Stimulated activated CD4-positive, alpha-beta T cell treated with anti-CD3 and anti-CD28 coated beads, Interleukin-1b, Interleukin-23, amount 100 ng/mL, for 4 hours (primary cell): ENCODE data around the gene SF3B4.
"Not testable (repeated sequence)": the region's sequence is repeated elsewhere in the genome, so short reads cannot be mapped to it uniquely, and the experiment has no call there.

Source experiments
- DNase-seq, 2 donors: peaks; one replicate each; pipeline ENCODE4 v3.0.0-alpha.2; 2020; ENCODE audit warnings: low read depth in 2 of 2

The SF3B4 gene

DNA sequence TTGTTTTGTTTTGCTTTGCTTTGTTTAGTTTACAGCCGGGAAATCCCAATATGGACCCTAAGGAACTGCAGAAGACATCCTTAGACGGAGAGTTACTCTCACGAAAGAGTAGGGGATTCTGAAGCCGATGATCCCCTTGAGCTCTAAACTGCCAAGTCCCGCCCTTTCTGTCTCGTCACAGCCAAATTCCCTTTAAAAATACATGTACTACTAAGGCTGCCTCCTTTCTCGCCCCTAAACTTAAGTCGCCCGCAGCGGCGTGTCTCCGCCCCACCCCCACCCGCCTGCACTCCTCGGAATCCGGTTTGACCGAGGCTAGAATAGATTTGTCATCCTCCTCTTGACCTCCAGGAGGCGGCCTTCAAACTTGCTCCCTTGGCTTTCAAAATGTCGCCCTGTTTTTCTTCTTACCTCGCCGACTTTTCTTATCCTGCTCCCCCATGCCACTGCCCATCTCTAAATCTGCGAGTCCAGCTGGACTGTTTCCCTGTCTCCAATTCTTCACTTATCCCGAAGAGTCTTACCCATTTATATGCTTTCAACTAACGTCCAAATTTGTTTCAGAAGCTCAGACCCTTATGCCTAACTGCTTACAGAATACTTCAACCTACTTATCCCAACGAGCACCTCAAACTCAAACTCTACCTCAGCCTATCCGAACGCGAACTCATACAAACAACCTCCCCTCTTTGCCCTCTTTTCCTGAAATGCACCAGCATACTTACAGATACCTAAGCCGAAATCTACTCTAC, 39.2 kb downstream of the SF3B4 start:
- peak; percentile 49 to 61 for DNase-seq

DNA sequence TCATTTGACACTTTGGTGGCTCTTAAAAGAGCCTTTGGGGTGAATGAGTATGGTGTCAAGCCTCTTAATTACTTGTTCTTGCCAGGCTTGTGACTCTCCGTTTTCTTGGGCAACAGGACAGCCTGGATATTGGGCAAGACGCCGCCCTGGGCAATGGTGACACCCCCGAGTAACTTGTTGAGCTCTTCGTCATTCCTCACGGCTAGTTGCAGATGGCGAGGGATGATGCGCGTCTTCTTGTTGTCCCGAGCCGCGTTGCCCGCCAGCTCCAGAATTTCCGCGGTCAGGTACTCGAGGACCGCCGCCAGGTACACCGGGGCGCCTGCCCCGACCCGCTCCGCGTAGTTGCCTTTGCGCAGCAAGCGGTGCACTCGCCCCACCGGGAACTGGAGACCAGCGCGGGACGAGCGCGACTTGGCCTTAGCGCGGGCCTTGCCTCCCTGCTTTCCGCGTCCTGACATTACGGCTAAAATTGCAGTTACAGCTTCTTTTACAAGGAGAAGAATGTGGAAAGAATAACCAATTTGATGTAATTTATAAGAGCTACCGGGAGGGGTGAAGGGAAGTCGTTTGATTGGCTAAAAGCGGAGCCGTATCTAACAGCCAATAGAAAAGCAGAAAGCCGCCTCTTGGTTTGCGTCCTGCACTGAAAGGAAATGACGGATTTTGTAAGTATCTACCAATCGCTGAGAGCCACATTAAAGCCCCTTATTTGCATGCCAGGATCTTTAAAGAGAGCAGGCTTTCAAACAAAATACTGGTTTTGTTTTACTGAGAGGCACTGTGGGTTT, 40.0 kb downstream of the SF3B4 start:
- DNase-seq: peak; percentile 34 to 58

DNA sequence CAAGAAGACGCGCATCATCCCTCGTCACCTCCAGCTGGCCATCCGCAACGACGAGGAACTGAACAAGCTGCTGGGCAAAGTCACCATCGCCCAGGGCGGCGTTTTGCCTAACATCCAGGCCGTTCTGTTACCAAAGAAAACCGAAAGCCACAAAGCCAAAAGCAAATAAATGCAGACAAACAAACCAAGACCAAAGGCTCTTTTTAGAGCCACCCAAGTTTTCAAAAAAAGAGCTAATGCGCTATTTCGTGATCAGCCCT, 40.5 kb downstream of the SF3B4 start:
- DNase-seq: not testable (repeated sequence)

DNA sequence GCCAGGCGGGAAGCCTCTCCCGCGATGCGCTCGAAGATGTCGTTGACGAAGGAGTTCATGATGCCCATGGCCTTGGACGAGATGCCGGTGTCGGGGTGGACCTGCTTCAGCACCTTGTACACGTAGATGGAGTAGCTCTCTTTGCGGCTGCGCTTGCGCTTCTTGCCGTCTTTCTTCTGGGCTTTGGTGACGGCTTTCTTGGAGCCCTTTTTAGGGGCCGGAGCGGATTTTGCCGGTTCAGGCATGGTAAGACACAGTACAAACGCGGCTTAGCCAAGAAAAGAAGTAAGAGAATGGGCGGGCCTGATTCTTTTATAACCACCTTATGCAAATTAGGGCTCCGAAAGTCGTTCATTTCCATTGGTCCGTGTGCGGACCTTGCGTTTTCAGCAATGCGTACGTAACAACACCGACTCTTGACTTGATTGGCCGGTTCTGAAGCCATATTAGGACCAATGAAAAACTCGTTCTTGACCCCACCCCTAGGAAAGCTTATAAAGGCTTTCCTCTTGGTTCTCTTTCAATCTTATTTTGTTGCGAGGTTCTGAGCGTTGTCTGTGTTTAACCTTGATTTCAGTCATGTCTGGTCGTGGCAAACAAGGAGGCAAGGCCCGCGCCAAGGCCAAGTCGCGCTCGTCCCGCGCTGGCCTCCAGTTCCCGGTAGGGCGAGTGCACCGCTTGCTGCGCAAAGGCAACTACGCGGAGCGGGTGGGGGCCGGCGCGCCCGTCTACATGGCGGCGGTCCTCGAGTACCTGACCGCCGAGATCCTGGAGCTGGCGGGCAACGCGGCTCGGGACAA, 41.0 kb downstream of the SF3B4 start:
- peak; percentile 51 to 77 for DNase-seq

DNA sequence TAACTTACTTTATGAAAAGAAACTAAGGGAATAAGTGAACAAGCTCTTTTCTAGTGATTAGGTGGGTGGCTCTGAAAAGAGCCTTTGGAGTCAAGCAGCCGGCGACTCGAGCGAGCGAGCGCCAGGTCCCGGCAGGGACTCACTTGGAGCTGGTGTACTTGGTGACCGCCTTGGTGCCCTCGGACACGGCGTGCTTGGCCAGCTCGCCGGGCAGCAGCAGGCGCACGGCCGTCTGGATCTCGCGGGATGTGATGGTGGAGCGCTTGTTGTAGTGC, 41.5 kb downstream of the SF3B4 start:
- not testable (repeated sequence) for DNase-seq

DNA sequence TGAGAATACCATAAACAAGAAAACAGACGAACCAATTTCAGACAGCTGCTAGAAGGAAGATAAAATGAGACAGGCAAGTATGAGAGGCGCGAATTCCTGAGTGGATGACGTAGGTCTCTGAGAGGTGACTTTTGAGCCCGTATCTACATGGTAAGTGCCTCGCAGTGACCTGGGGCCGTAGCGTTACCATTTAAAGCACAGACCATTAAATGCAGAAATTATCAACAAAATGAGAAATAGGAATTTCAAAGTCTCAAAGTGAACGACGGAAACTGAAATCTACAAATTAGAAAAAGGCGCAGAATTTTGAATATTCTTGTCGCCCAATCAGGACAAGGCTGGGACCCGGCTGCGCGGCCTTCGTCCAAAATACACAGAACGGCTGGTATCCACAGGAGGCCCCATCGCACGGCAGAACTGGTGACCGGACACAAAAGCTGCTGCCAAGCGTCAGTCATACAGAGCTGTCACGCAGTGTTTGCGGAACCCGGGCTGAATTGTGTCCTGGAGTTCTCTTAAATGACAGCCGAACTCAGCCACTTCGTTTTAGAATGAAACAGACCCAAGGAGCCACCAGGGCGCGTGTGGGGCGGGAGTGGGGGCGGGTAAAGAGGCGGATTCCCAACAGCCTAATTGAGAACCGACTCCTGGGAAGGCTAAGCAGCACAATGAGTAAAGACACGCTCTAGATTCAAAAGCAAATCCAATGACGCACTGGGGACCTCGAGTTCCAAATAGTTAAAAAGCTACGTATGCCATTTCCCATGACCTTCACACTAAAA, 42.1 kb downstream of the SF3B4 start:
- DNase-seq: peak; percentile 41 to 48

DNA sequence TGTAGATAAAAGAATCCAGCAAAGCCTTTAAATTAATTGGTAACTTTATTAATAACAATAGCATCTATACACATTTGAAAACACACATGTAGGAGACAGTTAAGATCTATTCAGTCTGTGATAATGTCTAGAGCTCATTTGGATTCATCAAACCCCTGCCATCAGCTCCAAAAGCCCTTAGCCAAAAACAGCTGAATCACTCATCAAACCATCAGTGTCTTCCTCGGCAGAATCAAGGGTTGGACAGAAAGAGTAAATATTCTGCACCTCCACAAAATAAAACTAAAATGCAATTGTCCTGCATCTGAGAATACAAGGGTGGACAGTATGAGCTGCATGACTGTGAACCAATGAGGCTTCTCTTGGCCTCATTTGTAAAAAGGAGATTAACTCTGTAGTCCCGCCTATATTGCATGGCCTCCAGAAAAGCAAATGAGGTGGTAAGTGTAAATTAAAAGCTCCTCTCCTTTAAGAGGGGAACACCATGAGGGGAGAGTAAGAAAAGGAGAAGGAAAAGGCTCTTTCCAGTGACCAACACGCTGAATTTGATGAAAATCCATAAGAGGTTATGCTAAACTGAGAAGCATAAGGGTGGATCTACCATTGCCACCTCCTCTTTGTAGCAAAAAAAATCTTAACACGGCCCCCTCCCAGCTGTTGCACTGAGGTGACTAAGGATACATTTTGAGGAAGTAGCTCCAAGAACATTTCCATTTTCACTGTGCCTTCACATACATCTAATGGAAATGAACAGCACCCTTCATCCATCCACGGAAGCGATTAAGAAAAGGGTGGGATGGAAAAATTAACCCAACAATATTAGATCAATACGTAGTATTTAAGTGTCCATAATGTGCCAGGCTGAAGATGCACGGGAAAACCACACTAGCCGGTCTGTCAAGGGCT, 42.9 kb downstream of the SF3B4 start:
- DNase-seq: no peak

DNA sequence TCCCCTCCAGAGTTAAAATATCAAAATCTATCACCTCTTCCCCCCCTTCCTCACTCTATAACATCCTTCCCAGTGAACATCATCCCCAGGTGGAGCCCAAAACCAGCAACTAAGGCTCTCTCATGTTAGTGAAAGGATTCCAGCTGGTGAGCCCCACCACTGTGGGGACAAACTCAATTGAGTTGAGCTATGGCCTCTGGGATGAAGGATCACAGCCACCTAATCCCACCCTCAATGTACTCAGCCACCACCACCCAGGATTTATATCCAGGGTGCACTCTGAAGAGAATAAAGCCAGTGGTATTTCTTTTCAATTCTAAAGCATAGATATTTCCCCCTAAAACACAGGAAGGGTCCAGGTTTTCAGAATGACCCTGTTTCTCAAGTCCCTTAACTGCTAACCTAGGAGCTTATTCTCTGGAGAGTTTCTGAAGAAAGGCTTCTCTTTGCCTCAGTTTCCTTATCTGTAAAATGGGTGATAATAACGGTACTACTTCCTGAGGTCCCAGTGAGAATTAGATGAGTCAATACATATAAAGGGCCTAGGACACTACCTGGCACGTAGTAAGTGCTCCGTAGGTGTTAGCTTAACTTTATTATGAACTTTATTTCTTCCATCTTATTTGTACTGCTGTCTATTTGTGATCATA, 43.9 kb downstream of the SF3B4 start:
- no peak for DNase-seq

DNA sequence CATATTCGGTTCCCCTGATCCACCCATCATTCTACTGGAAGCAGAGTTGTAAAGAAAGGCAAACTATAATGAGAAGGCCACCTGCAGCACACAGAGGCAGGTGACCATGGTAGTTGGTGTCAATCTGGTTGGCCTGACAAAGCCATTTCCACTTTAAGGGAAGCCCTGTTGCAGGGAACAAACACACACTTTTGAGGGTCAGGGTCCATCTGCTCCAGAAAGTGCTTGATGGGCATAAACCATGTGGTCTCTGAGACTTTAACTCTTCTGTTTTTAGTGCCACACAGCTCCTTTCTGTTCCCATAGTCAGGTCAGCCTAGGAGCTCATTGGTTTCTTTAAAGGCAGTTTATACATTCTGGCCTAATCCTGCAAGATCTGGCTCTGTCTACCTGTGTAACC, 45.7 kb downstream of the SF3B4 start:
- DNase-seq: no peak

DNA sequence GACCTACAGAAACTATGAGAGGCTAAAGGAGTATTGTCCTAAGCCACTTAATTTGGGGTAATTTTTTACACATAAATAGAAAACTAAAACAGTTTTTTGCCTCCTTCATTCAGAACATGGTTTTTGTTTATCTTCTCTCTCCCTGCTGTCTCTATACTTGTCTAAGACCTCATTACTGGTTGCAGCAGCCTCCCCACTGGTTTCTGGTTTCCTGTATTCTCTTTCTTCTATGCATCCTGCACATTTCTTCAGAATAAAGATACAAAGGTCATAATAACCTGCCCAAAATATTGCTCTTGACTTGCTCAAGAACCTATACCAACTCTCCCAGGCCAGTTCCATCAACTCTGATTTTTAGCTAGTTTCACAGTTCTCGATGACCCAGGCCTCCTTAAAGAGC, 48.0 kb downstream of the SF3B4 start:
- no peak for DNase-seq

DNA sequence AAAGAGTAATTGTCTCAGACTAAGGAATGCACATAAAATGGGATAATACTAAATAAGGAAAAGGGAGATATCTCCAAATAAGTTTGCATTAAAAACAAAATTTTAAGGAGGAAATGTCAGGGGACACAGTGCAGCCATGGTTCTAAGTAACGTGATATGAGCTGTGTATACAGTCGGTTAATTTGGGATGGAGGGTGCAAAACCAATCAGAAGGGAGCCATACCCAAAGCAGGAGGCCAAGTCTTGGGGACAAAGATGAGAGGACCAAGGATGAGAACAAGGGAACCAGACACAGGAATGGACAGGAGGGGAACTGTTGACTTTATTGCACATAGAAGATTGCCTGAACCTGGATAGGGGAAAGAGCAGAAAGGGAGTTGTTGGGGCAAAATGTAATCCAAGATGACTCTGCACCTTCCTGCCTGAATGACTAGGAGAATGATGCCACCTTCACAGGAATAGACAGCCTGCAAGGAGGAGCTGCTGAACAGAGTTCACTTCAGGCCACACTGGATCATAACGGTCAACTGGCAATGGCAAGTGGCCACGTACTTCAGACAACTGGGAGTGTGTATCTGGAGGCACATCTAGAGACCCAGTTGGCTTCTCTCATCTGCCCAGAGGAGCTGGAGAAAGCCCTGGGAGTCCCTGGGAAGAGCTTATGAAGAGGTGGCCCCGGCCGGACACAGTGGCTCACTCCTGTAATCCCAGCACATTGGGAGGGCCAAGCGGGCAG, 50.2 kb downstream of the SF3B4 start:
- no peak for DNase-seq
